ENCODE data around the gene PDE9A. TPM values are rescaled to one million over a fixed set of nuclear protein-coding genes. Genes with fewer than 3 reads are reported as not detected.

The PDE9A gene
- total and polyA plus RNA-seq, 2 experiments from 2014 or later = 26.5 to 31.1 TPM

GRCh38 chr21:42799516-42799915 is 146.1 kb downstream of the PDE9A start:
- Mint-ChIP-seq H3K27ac (no peak overlapping the region), H3K9me3 (no peaks in the 10 kb centered on the region), H3K36me3 (ENCODE audit: low read depth) (no peaks in the 10 kb centered on the region), H3K4me3 (no peak overlapping the region), H3K4me1 (peaks cover 26% of the 10 kb centered on the region), H3K27me3 (ENCODE audit: insufficient read depth, low read depth, poor library complexity) (peaks cover 6% of the 10 kb centered on the region)
- H3K27me3 ChIP-seq (ENCODE audit: insufficient read depth) = no peaks in the 10 kb centered on the region
- H3K27ac ChIP-seq (ENCODE audit: low read depth) = no peak overlapping the region
- H4K20me1 ChIP-seq (replicated peaks; ENCODE audit: insufficient read depth) = no peaks in the 10 kb centered on the region
- no peaks in the 10 kb centered on the region for H3K79me2 ChIP-seq (replicated peaks; ENCODE audit: insufficient read depth)
- DNase-seq (ENCODE audit: low spot score) = no peak
- H3F3A ChIP-seq (replicated peaks; ENCODE audit: low read depth) = peaks cover 4% of the 10 kb centered on the region; the same call in 1 of the 2 replicates
- no peak overlapping the region for H3K4me3 ChIP-seq
- no peak for ATAC-seq
- H3K36me3 ChIP-seq (ENCODE audit: insufficient read depth) = no peaks in the 10 kb centered on the region
- TF ChIP-seq ETS1 (IDR thresholded peaks at IDR 0.05) = no peak
- TF ChIP-seq CREB1 (CRISPR knock-in tag; IDR thresholded peaks at IDR 0.05; ENCODE audit: low read depth) = no peak
- TF ChIP-seq JUNB (IDR thresholded peaks at IDR 0.05; ENCODE audit: unreplicated experiment) = no peak
- TF ChIP-seq, protein P1, sequence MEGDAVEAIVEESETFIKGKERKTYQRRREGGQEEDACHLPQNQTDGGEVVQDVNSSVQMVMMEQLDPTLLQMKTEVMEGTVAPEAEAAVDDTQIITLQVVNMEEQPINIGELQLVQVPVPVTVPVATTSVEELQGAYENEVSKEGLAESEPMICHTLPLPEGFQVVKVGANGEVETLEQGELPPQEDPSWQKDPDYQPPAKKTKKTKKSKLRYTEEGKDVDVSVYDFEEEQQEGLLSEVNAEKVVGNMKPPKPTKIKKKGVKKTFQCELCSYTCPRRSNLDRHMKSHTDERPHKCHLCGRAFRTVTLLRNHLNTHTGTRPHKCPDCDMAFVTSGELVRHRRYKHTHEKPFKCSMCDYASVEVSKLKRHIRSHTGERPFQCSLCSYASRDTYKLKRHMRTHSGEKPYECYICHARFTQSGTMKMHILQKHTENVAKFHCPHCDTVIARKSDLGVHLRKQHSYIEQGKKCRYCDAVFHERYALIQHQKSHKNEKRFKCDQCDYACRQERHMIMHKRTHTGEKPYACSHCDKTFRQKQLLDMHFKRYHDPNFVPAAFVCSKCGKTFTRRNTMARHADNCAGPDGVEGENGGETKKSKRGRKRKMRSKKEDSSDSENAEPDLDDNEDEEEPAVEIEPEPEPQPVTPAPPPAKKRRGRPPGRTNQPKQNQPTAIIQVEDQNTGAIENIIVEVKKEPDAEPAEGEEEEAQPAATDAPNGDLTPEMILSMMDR (conservative IDR thresholded peaks at IDR 0.05; ENCODE audit: low read depth in 2 of 2) = no peak
- TF ChIP-seq, protein P2, sequence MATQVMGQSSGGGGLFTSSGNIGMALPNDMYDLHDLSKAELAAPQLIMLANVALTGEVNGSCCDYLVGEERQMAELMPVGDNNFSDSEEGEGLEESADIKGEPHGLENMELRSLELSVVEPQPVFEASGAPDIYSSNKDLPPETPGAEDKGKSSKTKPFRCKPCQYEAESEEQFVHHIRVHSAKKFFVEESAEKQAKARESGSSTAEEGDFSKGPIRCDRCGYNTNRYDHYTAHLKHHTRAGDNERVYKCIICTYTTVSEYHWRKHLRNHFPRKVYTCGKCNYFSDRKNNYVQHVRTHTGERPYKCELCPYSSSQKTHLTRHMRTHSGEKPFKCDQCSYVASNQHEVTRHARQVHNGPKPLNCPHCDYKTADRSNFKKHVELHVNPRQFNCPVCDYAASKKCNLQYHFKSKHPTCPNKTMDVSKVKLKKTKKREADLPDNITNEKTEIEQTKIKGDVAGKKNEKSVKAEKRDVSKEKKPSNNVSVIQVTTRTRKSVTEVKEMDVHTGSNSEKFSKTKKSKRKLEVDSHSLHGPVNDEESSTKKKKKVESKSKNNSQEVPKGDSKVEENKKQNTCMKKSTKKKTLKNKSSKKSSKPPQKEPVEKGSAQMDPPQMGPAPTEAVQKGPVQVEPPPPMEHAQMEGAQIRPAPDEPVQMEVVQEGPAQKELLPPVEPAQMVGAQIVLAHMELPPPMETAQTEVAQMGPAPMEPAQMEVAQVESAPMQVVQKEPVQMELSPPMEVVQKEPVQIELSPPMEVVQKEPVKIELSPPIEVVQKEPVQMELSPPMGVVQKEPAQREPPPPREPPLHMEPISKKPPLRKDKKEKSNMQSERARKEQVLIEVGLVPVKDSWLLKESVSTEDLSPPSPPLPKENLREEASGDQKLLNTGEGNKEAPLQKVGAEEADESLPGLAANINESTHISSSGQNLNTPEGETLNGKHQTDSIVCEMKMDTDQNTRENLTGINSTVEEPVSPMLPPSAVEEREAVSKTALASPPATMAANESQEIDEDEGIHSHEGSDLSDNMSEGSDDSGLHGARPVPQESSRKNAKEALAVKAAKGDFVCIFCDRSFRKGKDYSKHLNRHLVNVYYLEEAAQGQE (IDR thresholded peaks at IDR 0.05; ENCODE audit: unreplicated experiment) = no peak
- no peak for TF ChIP-seq STAT1 (IDR thresholded peaks at IDR 0.05; ENCODE audit: unreplicated experiment)
- no peak for TF ChIP-seq EZH2 (IDR thresholded peaks at IDR 0.05; ENCODE audit: low read depth, unreplicated experiment)
- no peak for TF ChIP-seq POLR2AphosphoS5 (IDR thresholded peaks at IDR 0.05; ENCODE audit: low read depth)
- no peak for TF ChIP-seq ZNF114 (CRISPR knock-in tag; IDR thresholded peaks at IDR 0.05)
- no peak for TF ChIP-seq NANOG (IDR thresholded peaks at IDR 0.05; ENCODE audit: borderline replicate concordance)
- peaks cover 7% of the 10 kb centered on the region; the same call in 1 of the 2 replicates for H3K9me2 ChIP-seq (ENCODE audit: insufficient read depth)
- no peak overlapping the region for H3K4me2 ChIP-seq
- H3K4me1 ChIP-seq (ENCODE audit: insufficient read depth) = peaks cover 26% of the 10 kb centered on the region
- H2AFZ ChIP-seq = no peak overlapping the region
